K562 (cell line): ENCODE data around the gene SLC34A3. TPM values are rescaled to one million over a fixed set of nuclear protein-coding genes. Genes with fewer than 3 reads are reported as not detected.

ENCODE experiments used
- CBFA2T3 ChIP-seq: fragments of 450-650 bp; IDR thresholded peaks from 2 replicates; pipeline ENCODE4 v1.6.1; 2017
- CREM ChIP-seq: IDR thresholded peaks from 2 replicates; pipeline ENCODE4 v1.6.1; 2014; ENCODE audit warnings: antibody characterized with exemption, low read depth
- CSDE1 ChIP-seq, 2 experiments: fragments of 450-650 bp; IDR thresholded peaks; 2 replicates each; pipeline ENCODE4 v1.6.1; 2016; ENCODE audit warnings: mild to moderate bottlenecking in 1 of 2
- CTCFL ChIP-seq: IDR thresholded peaks from 2 replicates; pipeline ENCODE4 v1.6.1; 2011; ENCODE audit warnings: borderline replicate concordance, low read depth, mild to moderate bottlenecking, moderate library complexity, low read length; ENCODE audit not compliant: insufficient read depth, poor library complexity, severe bottlenecking
- DACH1 ChIP-seq: fragments of 450-650 bp; IDR thresholded peaks from 2 replicates; pipeline ENCODE4 v1.6.1; 2018; ENCODE audit not compliant: partially characterized antibody
- GABPB2 ChIP-seq: fragments of 250-450 bp; sonication (Bioruptor Pico); conservative IDR thresholded peaks from 2 replicates; pipeline ENCODE4 v1.5.1; 2021; ENCODE audit warnings: mild to moderate bottlenecking
- KDM5B ChIP-seq: fragments of 200-600 bp; sonication (generic); IDR thresholded peaks from 2 replicates; pipeline ENCODE4 v1.6.1; 2012; ENCODE audit warnings: low read depth, mild to moderate bottlenecking, moderate library complexity, low read length, control low read depth, inconsistent platforms; ENCODE audit not compliant: insufficient replicate concordance
- MTA3 ChIP-seq: fragments of 450-650 bp; formaldehyde crosslinking; IDR thresholded peaks from 2 replicates; pipeline ENCODE4 v1.6.1; 2017; ENCODE audit warnings: mild to moderate bottlenecking, borderline replicate concordance
- PBX2 ChIP-seq, 2 experiments: IDR thresholded peaks in 1 of 2; conservative IDR thresholded peaks in 1 of 2; 2 replicates each; pipeline ENCODE4 v1.6.1; 2016; ENCODE audit warnings: low read depth in 2 of 2, mild to moderate bottlenecking in 1 of 2, missing compliant biosample characterization in 1 of 2, missing genetic modification characterization in 1 of 2, moderate library complexity in 1 of 2
- PTBP1 ChIP-seq: fragments of 200-400 bp; formaldehyde crosslinking; IDR thresholded peaks from 2 replicates; pipeline ENCODE4 v1.6.1; 2017; ENCODE audit warnings: low read depth, low read length
- RBBP5 ChIP-seq: fragments of 200-600 bp; sonication (generic); IDR thresholded peaks from 2 replicates; pipeline ENCODE4 v1.6.1; 2012; ENCODE audit warnings: borderline replicate concordance, mild to moderate bottlenecking, low read length, control low read depth, inconsistent platforms; ENCODE audit not compliant: insufficient read depth, poor library complexity, severe bottlenecking
- SMAD2 ChIP-seq: fragments of 150-350 bp; IDR thresholded peaks from 2 replicates; pipeline ENCODE4 v1.6.1; 2014; ENCODE audit warnings: low read depth, mild to moderate bottlenecking, low read length
- SREBF1 ChIP-seq: fragments of 150-350 bp; IDR thresholded peaks from 2 replicates; pipeline ENCODE4 v1.6.1; 2014; ENCODE audit warnings: antibody characterized with exemption, low read depth, low read length, borderline replicate concordance
- TAF7 ChIP-seq: fragments of 450-650 bp; IDR thresholded peaks from 2 replicates; pipeline ENCODE4 v1.6.1; 2016; ENCODE audit warnings: missing genetic modification characterization, missing compliant biosample characterization
- TEAD1 ChIP-seq, 2 experiments: fragments of 450-650 bp in 1 of 2; sonication (generic) in 1 of 2; formaldehyde crosslinking; IDR thresholded peaks; 2 replicates each; pipeline versions ENCODE4 v1.4.0 to v1.8.0; 2020 to 2022; ENCODE audit warnings: mild to moderate bottlenecking in 2 of 2, missing genetic modification reagents in 1 of 2
- U2AF2 ChIP-seq: fragments of 200-400 bp; formaldehyde crosslinking; optimal IDR thresholded peaks from 2 replicates; pipeline ENCODE3; 2017; ENCODE audit warnings: low read depth, mild to moderate bottlenecking, low read length
- ZNF263 ChIP-seq: sonication (generic); formaldehyde crosslinking; IDR thresholded peaks from 2 replicates; pipeline ENCODE4 v1.8.0; 2022; ENCODE audit warnings: mild to moderate bottlenecking, missing genetic modification reagents, borderline replicate concordance
- polyA plus RNA-seq, 8 experiments: library from polyadenylated mRNA; depleted of rRNA in 4 of 8; stranded (reverse) in 5 of 8; unstranded in 3 of 8; fragments of >200 nt; fragmentation: Nextera tagmentation in 2 of 8; fragmentation: Illumina TruSeq in 1 of 8; extraction: Ambion mirVana in 2 of 8; extraction: Trizol in 1 of 8; gene quantifications; 2 replicates each; pipeline versions ENCODE4 v1.2.1 to v1.2.3, GENCODE V29; 2011 to 2014; ENCODE audit warnings: inconsistent platforms in 1 of 8, missing spikeins in 1 of 8
- total RNA-seq, 7 experiments: library from RNA; depleted of rRNA in 6 of 7; stranded (reverse); fragments of >200 nt in 6 of 7; fragmentation: Illumina TruSeq in 2 of 7; extraction: Trizol in 2 of 7; gene quantifications; 2 replicates each; pipeline versions ENCODE4 v1.2.1 to v1.2.3, GENCODE V29; 2011 to 2021; ENCODE audit warnings: low replicate concordance in 1 of 7
- TF ChIP-seq, protein P1 (sequence below): fragments of 450-650 bp; IDR thresholded peaks from 2 replicates; pipeline ENCODE4 v1.6.1; 2018; ENCODE audit warnings: mild to moderate bottlenecking, low read depth; ENCODE audit not compliant: partially characterized antibody
- TF ChIP-seq, protein P2 (sequence below): fragments of 450-650 bp; formaldehyde crosslinking; IDR thresholded peaks from 2 replicates; pipeline ENCODE4 v1.4.0; 2020; ENCODE audit warnings: mild to moderate bottlenecking

Gene SLC34A3
- total and polyA plus RNA-seq, 9 of the 15 experiments (the other 6 are each of a cell fraction or from before 2014, with no cell fraction given) = not detected

DNA sequence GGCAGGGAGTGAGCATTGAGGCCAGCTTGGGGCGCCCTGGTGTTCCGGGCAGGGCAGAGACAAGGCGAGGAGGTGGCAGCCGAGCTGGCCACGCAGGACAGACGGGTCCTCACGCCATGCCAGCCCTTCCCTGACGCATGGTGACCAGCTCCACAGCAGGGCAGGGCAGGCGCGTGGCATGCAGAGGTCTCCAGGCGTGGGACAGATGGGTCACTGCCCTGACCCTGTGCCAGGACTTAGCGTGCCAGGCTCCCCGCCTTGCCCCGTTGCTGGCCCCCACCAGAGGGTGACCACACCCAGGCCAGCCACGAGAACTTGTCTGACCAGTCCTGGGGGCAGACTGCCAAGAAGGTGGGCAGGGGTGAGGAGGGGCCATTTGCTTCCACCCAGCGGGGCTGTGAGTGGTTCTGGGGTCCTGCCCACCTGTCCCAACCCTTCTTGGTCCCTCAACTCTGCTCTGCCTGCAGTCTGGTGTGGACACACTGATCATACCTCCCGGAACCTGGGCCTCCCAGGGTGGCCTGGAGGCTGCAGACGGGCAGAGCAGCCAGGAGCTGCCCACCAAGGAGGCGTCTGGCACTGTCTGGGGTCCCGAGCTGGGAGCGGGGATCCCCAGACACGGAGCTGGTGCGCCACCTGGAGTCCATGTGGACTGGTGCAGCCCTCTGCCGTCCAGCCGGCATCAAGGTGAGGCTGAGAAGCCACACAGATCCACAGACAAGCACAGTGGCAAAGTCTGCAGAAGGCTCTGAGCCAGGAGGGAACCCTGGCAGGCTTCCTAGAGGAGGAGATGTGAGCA is 3.4 kb upstream of the SLC34A3 start, which contains the start of gene RNF224 (continued):
- no peak for TF ChIP-seq PBX2 (CRISPR knock-in tag; IDR thresholded peaks at IDR 0.05; ENCODE audit: low read depth)
- TF ChIP-seq PBX2 (tag; conservative IDR thresholded peaks at IDR 0.05; ENCODE audit: low read depth) = no peak
- no peak for TF ChIP-seq RBBP5
- TF ChIP-seq, protein P1, sequence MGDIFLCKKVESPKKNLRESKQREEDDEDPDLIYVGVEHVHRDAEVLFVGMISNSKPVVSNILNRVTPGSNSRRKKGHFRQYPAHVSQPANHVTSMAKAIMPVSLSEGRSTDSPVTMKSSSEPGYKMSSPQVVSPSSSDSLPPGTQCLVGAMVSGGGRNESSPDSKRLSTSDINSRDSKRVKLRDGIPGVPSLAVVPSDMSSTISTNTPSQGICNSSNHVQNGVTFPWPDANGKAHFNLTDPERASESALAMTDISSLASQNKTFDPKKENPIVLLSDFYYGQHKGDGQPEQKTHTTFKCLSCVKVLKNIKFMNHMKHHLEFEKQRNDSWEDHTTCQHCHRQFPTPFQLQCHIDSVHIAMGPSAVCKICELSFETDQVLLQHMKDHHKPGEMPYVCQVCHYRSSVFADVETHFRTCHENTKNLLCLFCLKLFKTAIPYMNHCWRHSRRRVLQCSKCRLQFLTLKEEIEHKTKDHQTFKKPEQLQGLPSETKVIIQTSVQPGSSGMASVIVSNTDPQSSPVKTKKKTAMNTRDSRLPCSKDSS = no peak
- TF ChIP-seq CREM = peak; percentile 31; the same call in 1 of the 2 replicates
- no peak for TF ChIP-seq KDM5B
- no peak for TF ChIP-seq U2AF2
- TF ChIP-seq SMAD2 = no peak
- TF ChIP-seq, protein P2, sequence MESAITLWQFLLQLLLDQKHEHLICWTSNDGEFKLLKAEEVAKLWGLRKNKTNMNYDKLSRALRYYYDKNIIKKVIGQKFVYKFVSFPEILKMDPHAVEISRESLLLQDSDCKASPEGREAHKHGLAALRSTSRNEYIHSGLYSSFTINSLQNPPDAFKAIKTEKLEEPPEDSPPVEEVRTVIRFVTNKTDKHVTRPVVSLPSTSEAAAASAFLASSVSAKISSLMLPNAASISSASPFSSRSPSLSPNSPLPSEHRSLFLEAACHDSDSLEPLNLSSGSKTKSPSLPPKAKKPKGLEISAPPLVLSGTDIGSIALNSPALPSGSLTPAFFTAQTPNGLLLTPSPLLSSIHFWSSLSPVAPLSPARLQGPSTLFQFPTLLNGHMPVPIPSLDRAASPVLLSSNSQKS (CRISPR knock-in tag) = no peak
- no peak for TF ChIP-seq CTCFL
- no peak for TF ChIP-seq PTBP1
- TF ChIP-seq ZNF263 (CRISPR knock-in tag) = peak; percentile 65; the same call in 1 of the 2 replicates
- TF ChIP-seq TEAD1 (CRISPR knock-in tag; IDR thresholded peaks at IDR 0.05) = 0 out of 4 replicates have a peak, but pooled peaks of 1 of the 2 experiments have one; percentile 12
- TF ChIP-seq CSDE1 (IDR thresholded peaks at IDR 0.05) = no peak
- no peak for TF ChIP-seq SREBF1
- no peak for TF ChIP-seq TAF7
- no peak for TF ChIP-seq CBFA2T3
- TF ChIP-seq MTA3 = peak; percentile 48; the same call in 1 of the 2 replicates
- peak; percentile 13 for TF ChIP-seq DACH1
- no peak for TF ChIP-seq GABPB2 (CRISPR knock-in tag)
